NCI-H2029 (cell line): Measurements from ENCODE around the gene DENND1B.

Experiments used
- DNase-seq: peaks from one replicate; lab custom pipeline; 2025; lab: John Stamatoyannopoulos, UW

Gene DENND1B

DNA sequence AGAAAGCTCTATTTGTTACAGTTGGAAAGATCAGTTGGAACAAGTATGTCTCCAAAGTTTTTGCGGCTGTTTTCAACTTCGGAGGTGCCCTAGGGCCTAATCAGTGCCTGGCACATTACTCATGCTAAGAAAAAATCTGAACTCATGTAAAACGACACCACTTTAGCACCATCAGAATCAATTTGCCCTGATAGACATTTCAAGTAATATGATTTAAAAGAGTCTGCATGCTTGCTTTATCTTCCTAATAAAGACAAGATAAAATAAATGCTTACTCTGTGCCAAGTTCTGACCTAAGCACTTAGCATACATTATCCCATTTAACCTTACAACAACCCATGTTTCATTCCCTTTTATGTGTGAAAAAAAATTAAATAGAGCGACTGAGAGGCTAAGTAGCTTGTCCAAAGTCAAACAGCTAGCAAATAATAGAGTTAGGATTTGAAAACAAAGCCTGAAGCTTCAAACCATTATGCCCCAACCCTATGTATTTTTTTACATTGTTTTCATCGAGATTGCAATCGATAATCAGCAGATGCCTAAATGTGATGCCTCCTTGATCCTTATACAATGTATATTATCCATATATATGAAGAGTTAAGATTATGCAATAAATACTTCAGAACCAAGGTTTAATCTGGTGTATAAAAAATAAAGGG lies 91.3 kb downstream of the DENND1B start:
- DNase-seq: no peak

- DNase-seq: no peak
These were observed 92.0 kb downstream of the DENND1B start for GRCh38 chr1:197683280-197683679.

GRCh38 chr1:197680311-197680710 lies 95.0 kb downstream of the DENND1B start:
- DNase-seq: no peak

GRCh38 chr1:197677752-197678295 lies 97.5 kb downstream of the DENND1B start:
- DNase-seq: no peak

DNA sequence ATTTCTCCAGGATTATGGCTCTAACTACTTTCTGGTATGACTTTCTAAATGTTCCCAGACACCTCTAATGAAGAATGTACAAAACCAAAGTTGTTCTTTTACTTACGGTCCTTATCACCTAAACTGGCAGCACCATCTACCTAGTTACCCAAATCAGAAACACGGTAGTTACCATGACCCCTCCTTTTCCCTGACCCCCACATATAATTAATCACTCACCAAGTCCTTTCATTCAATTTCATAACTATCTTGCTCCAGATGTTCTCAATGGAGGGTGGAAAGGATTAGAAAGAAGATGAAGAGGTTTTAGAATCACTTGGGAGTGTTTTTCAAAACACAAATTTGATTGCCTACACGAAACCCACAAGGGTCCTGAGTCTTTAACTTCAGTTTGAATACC lies 98.0 kb downstream of the DENND1B start:
- DNase-seq: no peak

- DNase-seq: no peak
These were observed 99.6 kb downstream of the DENND1B start for GRCh38 chr1:197675583-197676208.

- no peak for DNase-seq
These were observed 101.0 kb downstream of the DENND1B start for GRCh38 chr1:197674286-197674685.

DNA sequence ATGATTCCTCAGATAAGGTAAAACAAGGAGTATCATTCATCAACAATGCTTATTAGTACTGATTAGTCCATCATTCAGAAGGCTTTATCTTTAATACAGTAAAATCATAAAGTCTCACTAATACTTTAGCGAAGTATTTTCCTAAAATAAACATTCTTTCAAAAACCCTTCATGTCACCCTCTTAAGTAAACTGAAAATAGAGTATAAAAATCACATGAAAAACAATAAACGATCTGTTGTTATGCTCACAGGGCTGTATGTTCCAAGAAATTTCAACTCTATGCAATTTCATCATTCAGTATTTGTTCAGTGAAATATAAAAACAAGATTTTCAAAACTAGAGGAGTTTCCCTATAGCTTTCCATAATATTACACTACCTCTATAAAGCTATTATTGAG lies 102.0 kb downstream of the DENND1B start:
- DNase-seq: no peak

DNA sequence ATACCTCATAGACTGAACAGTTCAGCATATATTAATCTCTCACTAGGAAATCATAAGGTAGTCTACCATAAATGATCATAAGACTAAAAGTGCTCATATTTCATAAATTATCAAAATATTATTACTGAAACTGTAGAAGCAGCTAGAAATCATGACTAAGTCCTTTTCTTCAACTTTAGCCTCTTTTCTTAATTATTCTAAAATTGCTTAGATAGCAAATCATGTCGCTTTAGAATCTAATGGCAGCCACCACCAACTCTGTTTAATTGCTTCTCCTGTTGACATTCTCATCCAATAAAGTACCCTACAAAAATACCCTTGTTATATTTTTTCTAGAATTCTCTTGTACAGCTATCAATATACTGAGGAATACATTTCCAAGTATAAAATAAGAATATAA lies 102.9 kb downstream of the DENND1B start:
- no peak for DNase-seq

DNA sequence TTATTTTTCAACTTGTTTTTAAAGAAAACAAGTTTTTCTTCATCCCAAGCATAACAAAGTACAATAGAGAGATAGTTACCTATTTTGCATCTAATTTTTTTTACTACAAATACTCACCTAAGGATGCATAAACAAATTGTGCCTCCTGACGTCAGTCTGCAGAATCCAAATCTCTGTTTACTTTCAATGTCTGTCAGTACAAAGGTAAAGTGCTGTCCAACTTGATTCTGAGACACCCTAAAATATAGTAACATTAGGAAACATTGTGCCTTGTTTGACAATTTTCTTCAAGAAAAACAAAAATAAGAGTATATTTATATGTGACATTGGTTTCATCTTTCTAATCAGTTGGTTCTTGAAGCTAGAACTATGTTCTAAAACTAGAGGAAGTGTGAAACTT lies 103.4 kb downstream of the DENND1B start:
- no peak for DNase-seq

- DNase-seq: no peak
These were observed 104.1 kb downstream of the DENND1B start for GRCh38 chr1:197671140-197671539.

GRCh38 chr1:197666769-197667285 lies 108.5 kb downstream of the DENND1B start:
- DNase-seq: no peak

GRCh38 chr1:197664391-197664790 lies 110.9 kb downstream of the DENND1B start:
- no peak for DNase-seq

DNA sequence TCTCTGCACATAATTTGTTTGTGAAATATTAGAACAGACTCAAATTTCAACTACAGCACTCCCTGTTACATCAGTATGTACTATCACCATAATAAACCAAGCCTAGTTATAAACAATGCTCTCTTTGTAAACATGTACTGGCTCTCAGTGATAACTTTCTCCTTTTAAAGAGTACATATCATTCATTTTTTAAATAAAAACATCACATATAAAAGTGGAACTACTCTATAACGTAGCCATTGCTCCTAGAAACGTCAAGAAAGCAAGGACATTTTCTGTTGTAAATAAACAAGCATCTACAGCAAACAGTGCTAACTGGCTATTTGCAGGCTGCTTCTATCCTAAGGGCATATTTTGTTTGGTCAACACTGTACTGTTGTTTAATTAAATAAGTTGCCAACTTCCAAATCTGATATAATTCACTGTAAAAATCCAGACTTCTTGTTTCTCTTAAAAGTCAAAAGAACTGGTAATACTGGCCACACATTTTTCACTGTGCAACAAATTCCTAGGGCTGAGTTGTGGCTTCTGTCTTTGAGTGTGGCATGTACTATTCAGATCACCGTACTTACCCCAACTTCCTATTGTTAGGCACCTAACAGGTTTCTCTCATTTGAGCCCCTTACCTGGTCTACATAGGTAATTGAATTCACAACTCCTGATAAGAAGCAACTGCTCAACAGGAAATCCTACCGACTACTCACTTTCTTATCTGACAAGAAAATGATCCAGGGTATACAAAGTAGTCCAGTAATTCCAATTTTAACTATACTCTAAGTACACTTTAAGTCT lies 111.9 kb downstream of the DENND1B start:
- DNase-seq: no peak

GRCh38 chr1:197660389-197660788 lies 114.9 kb downstream of the DENND1B start:
- DNase-seq: no peak

DNA sequence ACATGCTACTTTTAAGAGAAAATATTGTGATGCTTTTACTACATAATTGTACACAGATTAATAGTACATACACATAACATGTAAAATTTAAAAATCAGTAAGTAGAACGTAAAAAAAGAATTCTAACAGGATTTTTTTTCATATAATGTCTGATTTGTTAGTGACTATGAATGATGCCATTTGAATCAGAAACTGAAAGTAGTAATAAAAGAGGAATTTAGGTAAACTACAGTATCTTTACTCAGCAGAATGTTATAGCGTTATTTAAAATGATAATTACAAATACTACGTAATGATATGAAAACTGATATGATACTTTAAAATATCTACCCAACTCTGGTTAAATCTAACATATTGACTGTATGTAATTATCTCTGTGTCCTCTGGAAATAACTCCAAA lies 116.1 kb downstream of the DENND1B start:
- DNase-seq: no peak

GRCh38 chr1:197649188-197649587 lies 126.1 kb downstream of the DENND1B start:
- DNase-seq: no peak

GRCh38 chr1:197638316-197638715 lies 137.0 kb downstream of the DENND1B start:
- no peak for DNase-seq

GRCh38 chr1:197637406-197637805 lies 137.9 kb downstream of the DENND1B start:
- DNase-seq: no peak

DNA sequence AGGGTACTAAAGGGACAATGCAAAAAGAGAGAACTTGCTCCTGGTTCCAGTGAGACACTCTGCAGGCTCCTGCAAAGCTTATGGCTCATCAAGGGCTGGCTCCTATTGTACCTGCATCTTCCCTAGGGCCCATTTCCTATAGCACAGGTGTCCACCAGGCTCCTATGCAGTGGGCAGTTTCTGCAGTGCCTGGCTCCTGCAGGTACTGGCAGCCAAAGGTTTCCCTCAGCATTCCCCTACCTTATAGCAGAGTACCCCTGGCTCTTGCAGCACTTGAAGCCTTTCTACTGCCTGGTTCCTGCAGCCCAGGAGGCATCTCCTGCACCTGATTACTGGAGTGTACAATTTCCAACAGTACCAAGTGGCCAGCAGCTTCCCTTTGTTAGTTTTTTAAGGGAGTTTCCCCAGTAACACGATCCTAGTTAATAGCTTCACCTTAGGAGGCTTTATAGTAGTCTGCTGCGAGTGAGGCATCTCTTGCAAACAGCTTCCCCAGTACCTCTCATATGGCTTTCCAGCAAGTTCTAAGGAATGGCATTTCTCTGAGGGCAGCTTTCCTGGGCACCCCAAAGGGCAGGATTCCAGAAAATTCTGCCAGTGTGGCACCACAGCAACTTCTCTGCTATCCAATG lies 141.7 kb downstream of the DENND1B start:
- no peak for DNase-seq

- no peak for DNase-seq
These were observed 142.6 kb downstream of the DENND1B start for GRCh38 chr1:197632651-197633050.

- DNase-seq: no peak
These were observed 143.3 kb downstream of the DENND1B start for GRCh38 chr1:197632005-197632404.
